Brain microvascular endothelial cell (primary cell): ENCODE measurements around the gene CRABP2.
A peak's percentile ranks its signal among the peaks of the same experiment; 100 is the strongest.

Experiments used
- DNase-seq: peaks from one replicate; pipeline ENCODE4 v3.0.0-alpha.2; 2020
- H3K27ac ChIP-seq: fragments of 250-450 bp; sonication (Bioruptor Pico); 2 replicates; pipeline ENCODE4 v1.5.1; 2020; ENCODE audit warnings: mild to moderate bottlenecking, moderate library complexity
- H3K27me3 ChIP-seq: fragments of 250-450 bp; sonication (Bioruptor Pico); replicated peaks from 2 replicates; pipeline ENCODE4 v1.5.1; 2020; ENCODE audit warnings: mild to moderate bottlenecking
- H3K36me3 ChIP-seq: fragments of 250-450 bp; sonication (Bioruptor Pico); replicated peaks from 2 replicates; pipeline ENCODE4 v1.5.1; 2020; ENCODE audit warnings: mild to moderate bottlenecking
- H3K4me3 ChIP-seq: 2 replicates; pipeline ENCODE4 v1.5.1; 2011; ENCODE audit warnings: low read depth, mild to moderate bottlenecking, control low read depth, low read length, moderate library complexity
- in situ Hi-C: cut with HindIII; loops from 2 replicates; pipeline ENCODE4 v1.10.0; 2017; ENCODE audit warnings: low sequenced_read_pairs, low pct_ligation_motif_present
- TF ChIP-seq, protein P1 (sequence below): IDR thresholded peaks from 2 replicates; pipeline ENCODE4 v1.5.1; 2011; ENCODE audit warnings: low read depth, mild to moderate bottlenecking, moderate library complexity, low read length, control low read depth, inconsistent platforms; ENCODE audit errors: missing control alignments

The CRABP2 gene

DNA sequence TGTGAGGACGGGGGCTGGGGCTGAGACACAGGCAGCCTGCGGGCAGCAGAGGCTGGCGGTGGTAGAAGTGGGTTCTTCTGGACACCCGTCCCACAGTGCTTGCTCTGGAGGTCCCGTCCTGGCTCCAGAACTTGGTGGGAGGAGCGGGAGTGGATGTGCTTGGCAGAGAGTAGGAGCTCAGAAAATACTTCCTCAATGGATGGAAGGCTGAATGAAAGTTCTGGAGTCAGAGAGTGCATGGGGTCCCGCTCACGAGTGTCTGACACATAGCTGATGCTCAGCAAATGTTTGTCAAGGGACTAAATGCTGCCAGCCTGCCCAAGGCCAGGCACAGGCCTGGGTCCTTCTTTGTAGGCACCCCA lies 14.7 kb downstream of the CRABP2 start:
- no peak overlapping the region for H3K4me3 ChIP-seq
- TF ChIP-seq, protein P1, sequence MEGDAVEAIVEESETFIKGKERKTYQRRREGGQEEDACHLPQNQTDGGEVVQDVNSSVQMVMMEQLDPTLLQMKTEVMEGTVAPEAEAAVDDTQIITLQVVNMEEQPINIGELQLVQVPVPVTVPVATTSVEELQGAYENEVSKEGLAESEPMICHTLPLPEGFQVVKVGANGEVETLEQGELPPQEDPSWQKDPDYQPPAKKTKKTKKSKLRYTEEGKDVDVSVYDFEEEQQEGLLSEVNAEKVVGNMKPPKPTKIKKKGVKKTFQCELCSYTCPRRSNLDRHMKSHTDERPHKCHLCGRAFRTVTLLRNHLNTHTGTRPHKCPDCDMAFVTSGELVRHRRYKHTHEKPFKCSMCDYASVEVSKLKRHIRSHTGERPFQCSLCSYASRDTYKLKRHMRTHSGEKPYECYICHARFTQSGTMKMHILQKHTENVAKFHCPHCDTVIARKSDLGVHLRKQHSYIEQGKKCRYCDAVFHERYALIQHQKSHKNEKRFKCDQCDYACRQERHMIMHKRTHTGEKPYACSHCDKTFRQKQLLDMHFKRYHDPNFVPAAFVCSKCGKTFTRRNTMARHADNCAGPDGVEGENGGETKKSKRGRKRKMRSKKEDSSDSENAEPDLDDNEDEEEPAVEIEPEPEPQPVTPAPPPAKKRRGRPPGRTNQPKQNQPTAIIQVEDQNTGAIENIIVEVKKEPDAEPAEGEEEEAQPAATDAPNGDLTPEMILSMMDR = no peak
- in situ Hi-C loops = no loop called here
- no peaks in the 10 kb centered on the region for H3K36me3 ChIP-seq
- no peak for DNase-seq
- H3K27ac ChIP-seq = no peak overlapping the region
- H3K27me3 ChIP-seq = peaks cover 4% of the 10 kb centered on the region

DNA sequence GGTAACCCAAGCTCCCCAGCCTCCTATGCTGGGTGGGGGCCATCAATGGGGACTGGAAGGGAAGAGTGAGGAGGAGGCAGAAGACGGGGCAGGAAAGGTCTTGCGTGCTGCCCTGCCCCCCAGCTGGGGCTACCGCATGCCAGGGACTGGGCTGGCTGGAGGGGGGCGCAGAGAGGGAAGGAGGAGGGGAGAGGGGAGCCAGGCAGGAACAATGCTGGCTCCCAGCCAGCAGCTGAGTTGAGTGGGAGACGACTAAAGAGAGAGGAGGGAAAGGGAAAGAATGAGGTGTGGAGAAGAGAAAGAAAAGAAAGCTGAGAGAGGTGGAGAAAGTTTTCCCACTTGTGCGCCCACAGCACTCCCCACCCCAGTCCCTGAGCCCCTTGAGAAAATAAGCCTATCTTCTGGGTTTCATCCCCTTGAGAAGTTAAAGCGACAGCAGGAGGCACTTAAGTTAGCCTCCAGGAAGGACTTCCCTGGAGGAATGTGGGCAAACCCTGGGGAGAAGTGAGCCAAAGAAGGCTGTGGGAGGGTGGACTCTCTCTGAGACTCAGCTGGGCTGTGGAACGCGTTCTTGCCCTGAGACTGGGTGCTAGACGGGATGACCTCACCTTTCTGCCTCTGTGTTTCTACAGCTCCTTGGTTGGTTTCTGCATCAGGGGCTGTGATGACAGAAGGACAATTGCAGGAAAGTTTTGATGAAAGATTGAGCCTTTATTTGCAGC lies 15.3 kb downstream of the CRABP2 start:
- in situ Hi-C loops = no loop called here
- no peak overlapping the region for H3K4me3 ChIP-seq
- no peak overlapping the region for H3K27ac ChIP-seq
- no peak for DNase-seq
- H3K27me3 ChIP-seq = peaks cover 4% of the 10 kb centered on the region
- H3K36me3 ChIP-seq = no peaks in the 10 kb centered on the region
- TF ChIP-seq, protein P1 = no peak

DNA sequence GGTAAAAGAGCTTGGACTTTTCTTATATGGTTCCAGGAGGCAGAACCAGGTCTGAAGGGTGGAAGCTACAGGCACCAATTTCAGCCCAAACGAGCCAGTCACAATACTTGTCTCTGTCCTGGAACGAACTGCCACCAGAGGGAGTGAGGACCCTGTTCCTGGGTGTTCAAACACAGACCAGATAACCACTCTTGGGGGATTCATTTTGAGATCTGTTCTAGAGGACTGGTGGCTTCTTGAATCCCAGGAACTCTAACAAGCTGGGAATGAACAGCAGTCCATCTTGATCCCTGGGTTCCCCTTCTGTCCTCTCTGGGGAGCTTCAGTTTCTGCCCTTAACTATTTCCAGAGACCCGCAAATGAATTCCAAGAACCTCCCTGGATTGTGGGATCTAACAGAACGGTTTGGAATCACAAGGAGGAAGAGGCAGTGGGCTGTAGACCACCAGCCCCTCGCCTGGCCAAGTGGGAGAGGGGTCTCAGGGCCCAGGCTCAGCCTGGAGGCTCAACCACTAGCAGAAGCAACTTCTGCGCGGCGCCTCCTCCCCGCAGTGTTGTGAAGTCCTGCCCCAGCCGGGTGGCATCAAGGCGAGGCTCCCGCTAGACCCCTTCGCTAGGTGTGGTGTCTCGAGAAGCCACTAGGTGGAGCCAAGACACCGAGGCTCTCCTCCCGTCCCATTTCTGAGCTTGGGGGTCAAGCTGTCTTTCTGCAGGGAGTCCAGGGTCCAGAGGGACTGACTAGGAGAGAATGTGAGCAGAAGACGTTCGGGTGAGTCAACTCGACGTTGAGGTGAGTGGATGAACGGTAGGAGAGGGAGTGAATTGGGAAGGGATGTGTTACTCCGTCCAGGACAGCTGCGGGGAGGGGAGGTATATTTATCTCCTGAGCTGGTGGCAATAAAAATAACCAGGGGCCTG lies 16.1 kb downstream of the CRABP2 start:
- in situ Hi-C loops = no loop called here
- Histone ChIP-seq H3K27me3 (peaks cover 4% of the 10 kb centered on the region), H3K4me3 (peak overlapping the region; percentile 24), H3K36me3 (no peaks in the 10 kb centered on the region), H3K27ac (no peak overlapping the region)
- TF ChIP-seq, protein P1 = peak; percentile 96
- peak; percentile 66 for DNase-seq

DNA sequence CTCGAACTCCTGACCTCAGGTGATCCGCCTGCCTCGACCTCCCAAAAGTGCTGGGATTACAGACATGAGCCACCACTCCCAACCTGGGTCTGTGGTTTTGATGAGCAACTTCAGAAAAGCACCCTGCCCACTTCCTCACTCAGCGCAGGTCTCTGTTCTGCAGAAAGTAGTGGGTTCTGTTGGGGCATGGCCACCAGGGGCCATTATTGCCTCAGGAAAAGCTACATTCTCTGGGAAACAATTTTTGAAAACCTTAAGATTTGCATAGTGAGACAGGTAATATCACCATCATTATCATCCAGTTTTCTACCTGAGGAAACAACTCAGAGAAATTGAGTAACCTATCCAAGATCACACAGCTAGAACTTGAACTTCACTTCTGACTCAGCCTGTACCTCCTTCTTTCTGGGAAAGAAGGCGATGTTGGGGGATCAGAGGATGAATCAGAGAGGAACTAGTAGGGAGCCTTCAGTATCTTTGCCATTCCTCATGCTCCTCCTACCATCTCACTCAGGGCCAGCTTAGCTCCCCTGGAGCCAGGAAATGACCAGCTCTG lies 21.1 kb downstream of the CRABP2 start:
- no peak for DNase-seq
- Histone ChIP-seq H3K4me3 (no peak overlapping the region), H3K27ac (no peak overlapping the region), H3K27me3 (no peaks in the 10 kb centered on the region), H3K36me3 (no peaks in the 10 kb centered on the region)
- TF ChIP-seq, protein P1 = peak; percentile 45
- in situ Hi-C loops = no loop called here

DNA sequence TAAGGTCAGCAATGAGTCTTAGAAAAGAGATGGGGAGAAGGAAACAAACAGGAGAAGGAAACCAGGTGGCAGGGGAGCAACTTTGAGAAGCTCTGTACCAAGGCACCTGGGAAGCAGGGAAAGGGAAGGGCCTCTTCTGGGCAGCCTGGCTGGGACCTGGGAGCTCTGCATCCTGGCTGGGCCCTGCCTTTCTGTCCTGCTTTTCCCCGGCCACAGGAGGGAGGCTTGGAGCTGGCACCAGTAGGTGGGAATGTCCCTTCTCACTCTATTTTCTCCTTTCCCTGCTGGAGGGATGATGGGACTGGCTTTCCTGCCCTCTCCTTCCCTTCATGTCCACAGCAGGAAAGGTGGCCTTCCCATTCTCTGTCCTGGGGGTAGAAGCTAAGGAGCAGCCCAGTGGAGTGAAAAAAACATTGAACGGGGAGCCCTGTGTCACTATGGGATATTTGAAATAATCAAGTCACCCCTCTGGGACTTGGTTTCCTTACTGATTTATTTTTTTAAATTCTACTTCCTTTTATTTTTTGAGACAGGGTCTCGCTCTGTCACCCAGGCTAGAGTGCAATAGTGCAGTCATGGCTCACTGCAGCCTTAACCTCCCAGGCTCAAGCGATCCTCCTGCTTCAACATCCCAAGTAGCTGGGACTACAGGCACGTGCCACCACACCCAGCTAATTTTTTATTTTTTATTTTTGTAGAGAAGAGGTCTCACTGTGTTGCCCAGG lies 23.1 kb downstream of the CRABP2 start:
- in situ Hi-C loops = no loop called here
- no peaks in the 10 kb centered on the region for H3K27me3 ChIP-seq

More for the DNA sequence above, 23.1 kb downstream of the CRABP2 start:
- no peak for DNase-seq
- Histone ChIP-seq H3K27ac (no peak overlapping the region), H3K36me3 (no peaks in the 10 kb centered on the region), H3K4me3 (no peak overlapping the region)
- TF ChIP-seq, protein P1 = peak; percentile 37
